Glomerular endothelial cell (primary cell): ENCODE measurements around the gene CHD5. TPM values are rescaled to one million over a fixed set of nuclear protein-coding genes. Genes with fewer than 3 reads are reported as not detected.

Source experiments
- DNase-seq: peaks from one replicate; pipeline ENCODE4 v3.0.0-alpha.2; 2011; ENCODE audit warnings: low read depth, low spot score; ENCODE audit errors: extremely low read depth
- total RNA-seq: library from RNA; depleted of rRNA; stranded (reverse); fragments of >200 nt; gene quantifications from 2 replicates; pipeline ENCODE4 v1.2.3, GENCODE V29; 2015

Gene CHD5
- total RNA-seq, 1 donor from 2014 or later, result under 0.01 TPM

- DNase-seq, result no peak
Measured at GRCh38 chr1:6134741-6135510, 45.2 kb downstream of the CHD5 start.

- DNase-seq, result no peak
Measured at GRCh38 chr1:6134206-6134605, 45.9 kb downstream of the CHD5 start.

DNA sequence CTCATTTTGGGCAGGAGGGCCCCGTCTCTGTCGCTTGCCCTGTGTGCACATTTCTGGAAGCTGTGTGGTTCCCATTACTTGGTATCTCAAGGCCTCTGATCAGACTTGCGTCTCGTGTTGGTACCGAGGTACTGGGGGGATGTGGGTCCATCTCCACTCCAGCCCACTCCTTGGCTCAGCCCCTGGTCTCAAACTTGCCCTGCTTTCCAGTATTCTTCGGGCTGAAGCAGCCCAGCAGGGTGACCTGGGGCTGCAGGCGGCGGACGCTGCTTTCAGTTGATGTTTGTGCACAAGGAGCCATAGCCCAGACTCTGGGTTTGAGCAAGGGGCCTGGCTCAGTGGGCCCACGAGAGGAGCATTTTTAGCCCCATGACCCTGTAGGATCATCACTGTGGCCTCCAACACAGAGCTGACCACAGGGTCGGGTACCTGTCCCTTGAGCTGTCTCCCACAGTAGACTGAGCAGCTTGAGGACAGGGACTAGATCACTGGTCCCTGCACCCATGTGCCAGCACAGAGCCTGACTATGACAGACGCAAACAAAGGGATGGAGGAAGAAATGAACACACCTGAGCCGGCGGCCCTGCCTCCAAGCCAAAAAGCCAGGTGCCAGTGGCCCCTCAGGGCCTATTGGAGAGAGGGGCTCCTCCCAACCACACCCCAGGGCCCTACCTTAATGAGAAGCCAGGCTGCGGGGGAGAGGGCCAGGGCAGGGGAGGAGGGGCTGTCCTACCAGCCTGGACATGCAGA, 46.8 kb downstream of the CHD5 start:
- DNase-seq, result no peak

DNA sequence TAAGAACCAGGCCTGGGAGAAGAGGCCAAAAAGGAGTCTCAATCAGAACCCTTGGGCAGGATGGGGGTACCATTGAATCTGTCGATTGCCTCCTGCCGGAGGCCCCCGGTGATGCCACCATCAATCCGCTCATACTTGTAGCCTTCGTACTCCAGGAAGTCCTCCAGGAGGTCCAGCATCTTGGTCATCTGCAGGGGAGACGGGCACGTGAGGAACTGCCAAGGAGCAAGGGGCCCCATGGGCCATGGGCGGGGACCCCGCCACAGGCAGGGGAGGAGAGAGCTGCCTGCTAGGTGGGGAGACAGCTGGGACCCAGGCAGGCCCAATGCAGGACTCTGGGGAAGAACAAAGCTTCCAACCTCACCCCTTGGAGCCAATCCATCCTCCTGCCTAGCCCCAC, 48.6 kb downstream of the CHD5 start:
- no peak for DNase-seq

GRCh38 chr1:6130596-6130995, 49.5 kb downstream of the CHD5 start:
- DNase-seq, result no peak

DNA sequence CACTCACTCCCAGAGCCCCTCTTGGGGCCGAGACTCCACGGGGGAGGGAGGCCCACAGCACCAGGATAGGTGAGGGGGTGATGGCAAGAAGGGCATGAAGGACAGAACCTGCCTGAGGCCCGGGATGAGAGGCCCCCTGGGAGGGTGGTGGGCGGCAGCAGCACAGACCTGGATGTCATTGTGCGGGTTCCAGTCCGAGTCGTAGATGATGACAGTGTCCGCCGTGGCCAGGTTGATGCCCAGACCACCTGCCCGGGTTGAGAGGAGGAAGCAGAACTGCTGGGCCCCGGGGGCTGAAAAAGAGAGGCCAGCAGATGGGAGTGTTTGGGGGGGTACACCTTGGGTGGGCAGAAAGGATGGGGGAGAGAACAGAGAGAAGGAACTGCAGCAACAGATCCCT, 50.1 kb downstream of the CHD5 start:
- no peak for DNase-seq

DNA sequence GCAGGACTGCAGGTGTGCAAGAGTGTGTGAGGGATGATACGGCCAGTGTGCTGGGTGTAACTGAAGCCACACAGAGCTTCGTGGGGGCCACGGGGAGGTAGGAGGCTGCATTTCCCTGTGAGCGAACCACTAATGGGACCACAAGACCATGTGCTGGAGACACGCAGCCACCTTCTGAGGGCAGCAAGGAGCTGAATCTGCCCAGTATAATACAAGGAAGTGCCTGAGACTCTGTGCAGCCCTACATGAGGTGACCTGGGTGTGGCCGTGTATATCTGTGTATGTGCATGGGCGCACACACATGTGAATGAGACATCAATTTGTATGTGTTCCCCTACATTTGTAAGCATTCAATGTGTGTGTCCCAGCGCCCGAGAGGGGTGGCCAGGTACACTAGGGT, 50.8 kb downstream of the CHD5 start:
- DNase-seq, result no peak

GRCh38 chr1:6128276-6129081, 51.6 kb downstream of the CHD5 start:
- no peak for DNase-seq

DNA sequence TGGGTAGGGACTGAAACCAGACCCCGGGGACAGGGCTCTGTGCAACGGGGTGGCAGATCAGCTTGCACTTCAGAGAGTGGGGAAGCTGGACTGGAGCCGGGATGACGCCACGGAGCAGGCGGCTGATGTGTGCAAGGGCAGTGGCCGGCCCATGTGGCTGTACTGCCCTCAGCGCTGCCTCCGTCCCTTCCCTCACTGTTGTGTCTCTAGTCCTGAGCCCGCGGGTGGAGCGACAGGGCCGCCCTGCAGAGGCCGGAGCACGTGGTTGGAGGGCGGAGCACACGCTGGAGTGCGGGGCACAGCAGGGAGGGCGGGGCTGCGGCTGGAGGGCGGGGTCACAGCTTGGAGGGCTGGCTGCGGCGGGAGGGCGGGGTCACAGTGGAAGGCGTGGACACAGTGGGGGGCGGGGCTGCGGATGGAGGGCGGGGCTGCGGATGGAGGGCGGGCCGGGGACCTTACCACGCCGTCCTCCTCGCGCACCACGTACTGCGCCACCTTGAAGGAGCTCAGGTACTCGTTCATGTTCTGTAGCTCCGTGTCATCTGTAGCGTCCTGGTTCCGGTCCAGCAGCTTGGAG, 52.4 kb downstream of the CHD5 start:
- no peak for DNase-seq

- DNase-seq, result no peak
Measured at GRCh38 chr1:6126521-6127067, 53.5 kb downstream of the CHD5 start.

GRCh38 chr1:6126028-6126427, 54.1 kb downstream of the CHD5 start:
- DNase-seq, result no peak

DNA sequence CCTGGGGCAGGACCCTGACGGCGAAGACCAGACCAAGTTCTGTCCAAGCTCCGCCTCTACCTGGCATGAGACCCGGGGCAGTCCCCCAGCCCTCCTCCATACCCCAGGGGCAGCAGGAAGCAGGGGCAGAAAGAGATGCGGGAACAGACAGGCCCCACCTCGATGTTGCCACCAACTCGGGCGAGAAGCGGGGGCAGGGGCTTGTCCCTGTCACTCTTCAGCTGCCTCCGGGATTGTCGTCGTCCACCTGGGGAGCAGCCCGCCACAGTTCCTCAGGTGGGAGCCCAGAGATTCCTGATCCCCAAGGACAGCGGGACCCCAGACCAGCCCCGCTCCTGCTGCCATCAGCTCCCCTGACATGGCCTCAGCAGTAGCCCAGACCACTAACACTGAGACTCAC, 54.8 kb downstream of the CHD5 start:
- DNase-seq, result no peak

DNA sequence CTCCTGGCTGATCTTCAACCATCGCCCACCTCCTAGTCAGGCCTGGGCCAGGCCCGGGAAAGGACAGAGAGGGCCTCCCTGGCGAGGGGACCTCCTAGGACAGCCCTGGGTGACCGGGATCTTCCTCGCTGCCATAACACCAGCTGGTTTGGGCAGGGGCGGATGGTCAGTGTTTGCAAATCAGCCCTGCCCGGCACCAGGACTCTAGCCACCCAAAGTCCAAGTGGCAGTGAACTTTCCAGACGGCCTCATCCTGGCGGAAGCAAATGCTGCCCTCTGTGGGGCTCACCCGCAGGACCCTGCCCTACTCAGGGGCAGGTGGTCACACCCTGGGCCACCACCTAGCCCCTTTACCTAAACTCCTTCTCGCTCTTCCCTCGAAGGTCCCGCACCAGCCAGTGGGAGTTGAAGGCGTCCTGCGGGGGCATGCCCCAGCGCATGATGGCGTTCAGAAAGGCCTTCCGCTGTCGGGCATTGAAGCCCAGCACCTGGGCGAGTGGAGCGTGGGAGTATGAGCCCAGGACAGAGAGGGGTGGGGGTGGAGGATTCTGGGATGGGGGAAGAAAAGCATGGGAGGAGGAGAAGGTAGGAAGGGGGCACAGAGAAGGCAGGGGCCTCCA, 55.3 kb downstream of the CHD5 start:
- no peak for DNase-seq

DNA sequence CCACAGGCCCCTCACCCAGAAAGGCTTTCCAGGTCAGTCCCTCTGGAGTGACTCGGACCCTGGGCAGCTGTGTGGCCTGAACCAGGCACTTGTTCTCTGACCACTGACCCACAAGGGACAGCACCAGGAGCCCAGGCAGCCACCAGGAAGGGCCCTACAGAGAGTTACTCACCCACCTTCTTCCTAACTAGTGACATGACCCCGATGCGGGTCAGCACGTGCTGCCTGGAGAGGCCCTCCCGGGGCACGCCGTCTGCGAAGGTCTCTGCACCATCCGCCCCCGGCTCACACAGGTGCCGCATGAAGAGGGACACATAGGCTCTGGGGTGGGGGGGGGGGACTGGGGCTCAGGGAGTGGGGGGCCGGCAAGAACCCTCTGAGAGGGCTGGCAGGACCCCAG, 55.8 kb downstream of the CHD5 start:
- no peak for DNase-seq

GRCh38 chr1:6123816-6124215, 56.3 kb downstream of the CHD5 start:
- no peak for DNase-seq

GRCh38 chr1:6123083-6123482, 57.0 kb downstream of the CHD5 start:
- DNase-seq, result no peak

DNA sequence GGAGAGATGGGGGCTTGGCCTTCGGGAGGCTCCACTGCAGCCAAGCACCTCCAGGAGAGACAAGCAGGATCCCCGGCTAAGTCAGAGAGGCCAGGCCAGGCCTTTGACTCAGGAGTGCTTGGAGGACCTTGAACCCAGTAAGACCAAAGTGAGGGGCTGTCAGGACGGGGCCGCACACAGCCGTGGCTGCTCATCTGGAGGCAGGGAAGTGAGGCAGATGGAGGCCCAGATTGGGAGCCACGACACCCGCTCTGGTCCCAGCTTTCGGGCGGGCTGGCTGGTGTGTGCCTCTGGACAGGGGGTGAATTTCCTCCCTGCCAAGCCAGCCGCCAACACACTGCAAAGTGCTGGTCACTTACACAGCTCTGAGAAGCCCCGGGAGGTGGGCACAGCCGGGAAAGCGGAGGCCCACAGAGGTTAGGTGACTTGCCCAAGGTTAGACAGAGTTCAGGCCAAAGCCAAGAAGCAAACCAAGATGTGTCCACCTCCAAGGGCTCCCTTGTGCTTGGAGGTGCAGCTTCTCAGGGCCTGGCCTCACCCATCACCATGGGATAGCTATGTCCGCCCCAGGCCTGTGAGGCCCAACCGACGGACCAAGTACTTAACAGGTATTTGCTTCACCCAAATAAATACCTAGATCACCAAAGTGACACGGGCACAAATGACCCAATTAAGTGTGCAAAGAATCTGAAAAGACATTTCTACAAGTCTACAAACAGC, 58.3 kb downstream of the CHD5 start:
- DNase-seq, result no peak

DNA sequence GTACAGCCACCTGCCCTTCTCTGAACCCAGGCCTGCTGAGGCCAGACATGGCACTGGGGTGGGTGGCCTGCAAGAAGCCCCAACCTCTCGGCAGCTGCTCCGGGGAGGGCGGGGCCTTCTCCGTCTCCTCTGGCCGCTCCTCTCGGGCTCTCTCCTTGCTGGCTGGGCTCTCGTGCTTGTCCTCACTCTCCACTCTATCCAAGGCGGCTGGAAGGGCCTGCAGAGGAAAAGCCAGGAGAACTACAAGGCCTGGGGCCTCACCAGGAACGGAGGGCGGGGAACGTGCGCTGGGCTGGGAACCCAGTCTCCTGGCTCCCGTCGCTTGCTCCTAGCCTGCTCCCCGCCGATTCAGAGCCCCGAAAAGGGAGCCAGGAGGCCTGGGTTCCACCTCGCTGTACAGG, 59.1 kb downstream of the CHD5 start:
- DNase-seq, result no peak

- no peak for DNase-seq
Measured at GRCh38 chr1:6118415-6118814, 61.7 kb downstream of the CHD5 start.

DNA sequence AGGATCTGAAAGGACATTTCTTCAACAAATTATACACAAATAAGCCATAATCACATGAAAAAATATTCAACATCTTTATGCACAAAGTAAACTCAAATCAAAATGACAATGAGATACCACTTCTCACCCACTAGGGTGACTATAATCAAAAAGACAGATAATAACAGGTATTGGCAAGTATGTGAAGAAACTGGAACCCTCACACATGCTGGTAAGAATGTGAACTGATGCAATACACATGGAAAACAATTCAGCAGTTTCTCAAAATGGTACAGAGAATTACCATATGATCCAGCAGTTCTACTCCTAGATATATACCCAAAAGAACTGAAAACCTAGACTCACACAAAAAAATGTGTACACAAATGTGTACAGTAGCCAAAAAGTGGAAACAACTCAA, 62.5 kb downstream of the CHD5 start:
- DNase-seq, result no peak
